Nephron progenitor cell (in vitro differentiated cells): Measurements from ENCODE around the gene LCTL.

Source experiments
- DNase-seq: peaks from one replicate; pipeline ENCODE4 v3.0.0; 2021
- H3K27ac Mint-ChIP-seq: 2 replicates; pipeline ENCODE4 v1.8.0; 2021; ENCODE audit warnings: mild to moderate bottlenecking, moderate library complexity, mixed read lengths
- H3K27me3 Mint-ChIP-seq: 2 replicates; pipeline ENCODE4 v1.8.0; 2021; ENCODE audit warnings: mild to moderate bottlenecking, low read depth, mixed read lengths; ENCODE audit not compliant: poor library complexity
- H3K36me3 Mint-ChIP-seq: 2 replicates; pipeline ENCODE4 v1.8.0; 2021; ENCODE audit warnings: low read depth, mixed read lengths
- H3K4me1 Mint-ChIP-seq: 2 replicates; pipeline ENCODE4 v1.8.0; 2021; ENCODE audit warnings: mixed read lengths
- H3K4me3 Mint-ChIP-seq: 2 replicates; pipeline ENCODE4 v1.8.0; 2021; ENCODE audit warnings: mild to moderate bottlenecking, moderate library complexity, mixed read lengths
- H3K9me3 Mint-ChIP-seq: 2 replicates; pipeline ENCODE4 v1.8.0; 2021; ENCODE audit warnings: mild to moderate bottlenecking, moderate library complexity, mixed read lengths
- CTCF ChIP-seq: fragments of 200-600 bp; sonication (generic); IDR thresholded peaks from 2 replicates; pipeline ENCODE4 v1.5.0; 2021; ENCODE audit warnings: antibody characterized with exemption

The LCTL gene

GRCh38 chr15:66523926-66524325 lies 41.9 kb downstream of the LCTL start:
- no peak overlapping the region for H3K27ac Mint-ChIP-seq
- no peaks in the 10 kb centered on the region for H3K9me3 Mint-ChIP-seq
- no peaks in the 10 kb centered on the region for H3K27me3 Mint-ChIP-seq
- DNase-seq, result no peak
- no peak for TF ChIP-seq CTCF
- H3K4me3 Mint-ChIP-seq, result no peak overlapping the region
- peaks cover 10% of the 10 kb centered on the region for H3K36me3 Mint-ChIP-seq
- no peaks in the 10 kb centered on the region for H3K4me1 Mint-ChIP-seq

- no peaks in the 10 kb centered on the region for H3K4me1 Mint-ChIP-seq
- no peak overlapping the region for H3K4me3 Mint-ChIP-seq
- no peak overlapping the region for H3K27ac Mint-ChIP-seq
- TF ChIP-seq CTCF, result no peak
- peaks cover 3% of the 10 kb centered on the region for H3K27me3 Mint-ChIP-seq
- H3K9me3 Mint-ChIP-seq, result no peaks in the 10 kb centered on the region
- H3K36me3 Mint-ChIP-seq, result peaks cover 29% of the 10 kb centered on the region
- DNase-seq, result no peak
These were observed 49.9 kb downstream of the LCTL start for GRCh38 chr15:66515901-66516322.

- peaks cover 35% of the 10 kb centered on the region for H3K36me3 Mint-ChIP-seq
- no peak overlapping the region for H3K27ac Mint-ChIP-seq
- H3K9me3 Mint-ChIP-seq, result no peaks in the 10 kb centered on the region
- peaks cover 3% of the 10 kb centered on the region for H3K27me3 Mint-ChIP-seq
- no peaks in the 10 kb centered on the region for H3K4me1 Mint-ChIP-seq
- H3K4me3 Mint-ChIP-seq, result no peak overlapping the region
- no peak for DNase-seq
- no peak for TF ChIP-seq CTCF
These were observed 51.2 kb downstream of the LCTL start for GRCh38 chr15:66514586-66514985.

- H3K36me3 Mint-ChIP-seq, result peaks cover 28% of the 10 kb centered on the region
- DNase-seq, result no peak
- no peak overlapping the region for H3K27ac Mint-ChIP-seq
These were observed 57.4 kb downstream of the LCTL start for GRCh38 chr15:66508293-66508883.

GRCh38 chr15:66505818-66506217 lies 60.0 kb downstream of the LCTL start:
- H3K4me3 Mint-ChIP-seq, result peak overlapping the region; percentile 99
- no peak for TF ChIP-seq CTCF
- no peak for DNase-seq
- peaks cover 4% of the 10 kb centered on the region for H3K27me3 Mint-ChIP-seq
- H3K4me1 Mint-ChIP-seq, result peaks cover 45% of the 10 kb centered on the region
- no peaks in the 10 kb centered on the region for H3K9me3 Mint-ChIP-seq
- H3K27ac Mint-ChIP-seq, result peak overlapping the region; percentile 98
- H3K36me3 Mint-ChIP-seq, result peaks cover 48% of the 10 kb centered on the region

More at GRCh38 chr15:66508293-66508883, 57.4 kb downstream of the LCTL start:
- Mint-ChIP-seq H3K4me3 (no peak overlapping the region), H3K9me3 (no peaks in the 10 kb centered on the region), H3K4me1 (peaks cover 28% of the 10 kb centered on the region), H3K27me3 (peaks cover 4% of the 10 kb centered on the region)
- no peak for TF ChIP-seq CTCF

GRCh38 chr15:66505430-66505811 lies 60.4 kb downstream of the LCTL start:
- Mint-ChIP-seq H3K9me3 (no peaks in the 10 kb centered on the region), H3K36me3 (peaks cover 48% of the 10 kb centered on the region), H3K4me1 (peaks cover 45% of the 10 kb centered on the region), H3K4me3 (peak overlapping the region; percentile 99), H3K27me3 (peaks cover 4% of the 10 kb centered on the region), H3K27ac (peak overlapping the region; percentile 98)
- no peak for DNase-seq
- no peak for TF ChIP-seq CTCF
